ENCODE data around the gene CASP9. TPM values are rescaled to one million over a fixed set of nuclear protein-coding genes. Genes with fewer than 3 reads are reported as not detected.

Gene CASP9
- total RNA-seq, 1 experiment from 2014 or later = 15.9 TPM

DNA sequence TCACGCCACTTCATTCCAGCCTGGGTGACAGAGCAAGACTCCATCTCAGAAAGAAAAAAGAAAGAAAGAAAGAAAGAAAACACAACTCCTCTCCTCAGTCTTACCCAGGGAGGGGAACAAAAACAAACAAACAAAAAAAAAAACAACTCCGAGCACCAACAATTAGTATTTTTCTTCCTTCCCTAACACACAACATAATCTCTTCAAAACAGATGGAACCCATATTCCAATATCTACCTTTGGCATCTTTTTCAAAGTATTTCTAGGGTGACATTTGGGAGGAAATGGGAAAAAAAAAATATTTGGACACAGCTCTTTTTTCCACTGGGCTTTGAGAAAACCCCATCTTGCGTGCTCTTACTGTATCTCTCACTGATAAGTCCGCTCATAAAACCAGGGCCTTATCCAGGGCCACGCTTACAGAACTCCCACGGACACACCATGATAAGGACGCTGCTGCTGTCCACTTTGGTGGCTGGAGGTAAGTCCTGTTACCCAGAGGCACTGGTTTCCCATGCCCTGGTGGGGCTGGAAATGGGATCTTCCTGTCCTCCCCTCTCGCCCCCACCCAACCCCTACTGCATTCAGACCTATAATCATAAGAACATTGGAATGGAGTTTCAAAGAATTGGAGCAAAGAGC is 67.6 kb downstream of the CASP9 start, which contains the start of gene CELA2A:
Gene CELA2A (plus strand): TSS at position 420 of the 642 bp plus-strand sequence. CDS start 22 bp downstream, at position 442.
- H4K8ac ChIP-seq (replicated peaks; ENCODE audit: insufficient read length, low read depth, low read length) = no peak within 1 kb of the TSS
- TF ChIP-seq, protein P1, sequence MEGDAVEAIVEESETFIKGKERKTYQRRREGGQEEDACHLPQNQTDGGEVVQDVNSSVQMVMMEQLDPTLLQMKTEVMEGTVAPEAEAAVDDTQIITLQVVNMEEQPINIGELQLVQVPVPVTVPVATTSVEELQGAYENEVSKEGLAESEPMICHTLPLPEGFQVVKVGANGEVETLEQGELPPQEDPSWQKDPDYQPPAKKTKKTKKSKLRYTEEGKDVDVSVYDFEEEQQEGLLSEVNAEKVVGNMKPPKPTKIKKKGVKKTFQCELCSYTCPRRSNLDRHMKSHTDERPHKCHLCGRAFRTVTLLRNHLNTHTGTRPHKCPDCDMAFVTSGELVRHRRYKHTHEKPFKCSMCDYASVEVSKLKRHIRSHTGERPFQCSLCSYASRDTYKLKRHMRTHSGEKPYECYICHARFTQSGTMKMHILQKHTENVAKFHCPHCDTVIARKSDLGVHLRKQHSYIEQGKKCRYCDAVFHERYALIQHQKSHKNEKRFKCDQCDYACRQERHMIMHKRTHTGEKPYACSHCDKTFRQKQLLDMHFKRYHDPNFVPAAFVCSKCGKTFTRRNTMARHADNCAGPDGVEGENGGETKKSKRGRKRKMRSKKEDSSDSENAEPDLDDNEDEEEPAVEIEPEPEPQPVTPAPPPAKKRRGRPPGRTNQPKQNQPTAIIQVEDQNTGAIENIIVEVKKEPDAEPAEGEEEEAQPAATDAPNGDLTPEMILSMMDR (conservative IDR thresholded peaks at IDR 0.05) = no peak
- no peak within 1 kb of the TSS for H2BK12ac ChIP-seq (ENCODE audit: insufficient read length, low read depth, low read length)
- peaks cover 11 to 20% of the 10 kb centered on the region in 2 experiments for H3K4me1 Mint-ChIP-seq
- no peaks in the 10 kb centered on the region for H3K79me2 ChIP-seq (ENCODE audit: insufficient read depth, low read length)
- no peak within 1 kb of the TSS for H3T11ph ChIP-seq (ENCODE audit: low read length)
- H2BK120ac ChIP-seq (ENCODE audit: low read depth, low read length, poor library complexity, severe bottlenecking) = no peak within 1 kb of the TSS
- H3K4me1 ChIP-seq (ENCODE audit: insufficient read depth, low read length) = no peaks in the 10 kb centered on the region
- H4K5ac ChIP-seq (ENCODE audit: insufficient read length, low read depth, low read length) = no peak within 1 kb of the TSS
- no peak within 1 kb of the TSS for H2AK5ac ChIP-seq (ENCODE audit: insufficient read length, low read length)
- no peak within 1 kb of the TSS for H3K14ac ChIP-seq (ENCODE audit: insufficient read depth, low read length)
- H3K23ac ChIP-seq (ENCODE audit: insufficient read length, low read depth, low read length) = no peak within 1 kb of the TSS
- H2AFZ ChIP-seq (ENCODE audit: low read length) = no peak within 1 kb of the TSS
- no peak within 1 kb of the TSS for H2BK15ac ChIP-seq (ENCODE audit: low read depth, low read length)
- no peak within 1 kb of the TSS for H2BK5ac ChIP-seq (ENCODE audit: insufficient read length, low read length)
- no peaks in the 10 kb centered on the region for H3K36me3 Mint-ChIP-seq (ENCODE audit: insufficient read depth in 1 of 3, low read depth in 3 of 3)
- H3K27ac ChIP-seq (ENCODE audit: insufficient read length, low read depth, low read length) = no peak within 1 kb of the TSS
- H3K4me2 ChIP-seq (ENCODE audit: insufficient read depth, insufficient read length, low read length) = no peak within 1 kb of the TSS
- no peaks in the 10 kb centered on the region for H3K23me2 ChIP-seq (ENCODE audit: insufficient read length, low read depth, low read length, poor library complexity, severe bottlenecking)
- no peaks in the 10 kb centered on the region; the same call in 1 of the 2 replicates for H3K27me3 Mint-ChIP-seq (ENCODE audit: low read depth)
- no peak within 1 kb of the TSS for H3K56ac ChIP-seq (ENCODE audit: insufficient read length, low read depth, low read length)
- H2BK20ac ChIP-seq (ENCODE audit: low read depth, low read length, poor library complexity, severe bottlenecking) = no peak within 1 kb of the TSS
- H3K27me3 ChIP-seq (ENCODE audit: insufficient read depth, low read length) = no peaks in the 10 kb centered on the region
- H4K91ac ChIP-seq (ENCODE audit: insufficient read length, low read depth, low read length) = no peak within 1 kb of the TSS
- H3K9ac ChIP-seq (ENCODE audit: extremely low read depth, insufficient read length, low read length) = no peak within 1 kb of the TSS
- WGBS (ENCODE audit: extremely low coverage, insufficient read length, low lambda C conversion rate) = no CpG with 5 or more reads among the region's 8 CpGs
- no peaks in the 10 kb centered on the region for H3K9me3 ChIP-seq (ENCODE audit: control insufficient read depth, low read depth, low read length)
- no peaks in the 10 kb centered on the region for H4K20me1 ChIP-seq (ENCODE audit: control insufficient read depth, insufficient read depth, insufficient read length)
- H3K79me1 ChIP-seq (ENCODE audit: insufficient read depth, low read depth, low read length, poor library complexity, severe bottlenecking) = no peaks in the 10 kb centered on the region
- H3K27ac Mint-ChIP-seq = no peak within 1 kb of the TSS; a peak in 5 of 7 replicates
- H3K18ac ChIP-seq (ENCODE audit: insufficient read length, low read depth, low read length) = no peak within 1 kb of the TSS
- H3K4ac ChIP-seq (ENCODE audit: low read depth, low read length) = no peak within 1 kb of the TSS
- H3K9me3 Mint-ChIP-seq = no peaks in the 10 kb centered on the region
- no peak within 1 kb of the TSS for H3K4me3 Mint-ChIP-seq
- no peak for DNase-seq
